DND-41 (cell line): ENCODE data around the gene SPINK6.

ENCODE experiments used
- ATAC-seq: fragments of 200-7000 bp; cut with Tn5 transposase; 3 replicates; pipeline ENCODE4 v1.9.1; 2021; ENCODE audit warnings: low read depth; ENCODE audit not compliant: insufficient read depth
- DNase-seq: peaks from one replicate; pipeline ENCODE4 v3.0.0-alpha.2; 2020
- H2AFZ ChIP-seq: 2 replicates; pipeline ENCODE4 v1.6.0; 2012; ENCODE audit warnings: low read depth, low read length
- H3K27ac ChIP-seq: 2 replicates; pipeline ENCODE4 v1.5.1; 2012; ENCODE audit warnings: low read length, inconsistent platforms
- H3K27me3 ChIP-seq: fragments of 200-600 bp; sonication (generic); 2 replicates; pipeline ENCODE4 v1.6.0; 2012; ENCODE audit warnings: low read length, mild to moderate bottlenecking, inconsistent platforms; ENCODE audit not compliant: insufficient read depth, poor library complexity
- H3K36me3 ChIP-seq: 2 replicates; pipeline ENCODE4 v1.5.1; 2012; ENCODE audit warnings: low read length, inconsistent platforms; ENCODE audit not compliant: insufficient read depth
- H3K4me1 ChIP-seq: 2 replicates; pipeline ENCODE4 v1.5.1; 2012; ENCODE audit warnings: mild to moderate bottlenecking, low read length; ENCODE audit not compliant: insufficient read depth
- H3K4me2 ChIP-seq: 2 replicates; pipeline ENCODE4 v1.6.0; 2012; ENCODE audit warnings: mild to moderate bottlenecking, moderate library complexity, low read length, inconsistent platforms; ENCODE audit not compliant: insufficient read depth
- H3K4me3 ChIP-seq, 2 experiments: fragments of 200-600 bp in 1 of 2; shearing (Covaris generic) in 1 of 2; 2 replicates each; pipeline ENCODE4 v1.5.1; 2012 to 2016; ENCODE audit warnings: inconsistent platforms in 2 of 2, low read length in 2 of 2, mild to moderate bottlenecking in 2 of 2, low read depth in 1 of 2, moderate library complexity in 1 of 2
- H3K79me2 ChIP-seq: 2 replicates; pipeline ENCODE4 v1.6.0; 2012; ENCODE audit warnings: low read length, inconsistent platforms; ENCODE audit not compliant: insufficient read depth
- H3K9ac ChIP-seq: 2 replicates; pipeline ENCODE4 v1.6.0; 2012; ENCODE audit warnings: low read depth, mild to moderate bottlenecking, inconsistent platforms, low read length, moderate library complexity
- H3K9me3 ChIP-seq: 2 replicates; pipeline ENCODE4 v1.5.1; 2012; ENCODE audit warnings: low read length, moderate library complexity, mild to moderate bottlenecking, inconsistent platforms; ENCODE audit not compliant: insufficient read depth, severe bottlenecking
- H4K20me1 ChIP-seq: 2 replicates; pipeline ENCODE4 v1.6.0; 2012; ENCODE audit warnings: low read length; ENCODE audit not compliant: insufficient read depth
- EZH2 ChIP-seq: IDR thresholded peaks from 3 replicates; pipeline ENCODE4 v1.6.1; 2012; ENCODE audit warnings: borderline replicate concordance, low read depth, mild to moderate bottlenecking, moderate library complexity, low read length, inconsistent platforms; ENCODE audit not compliant: severe bottlenecking
- TF ChIP-seq, protein P1 (sequence below): IDR thresholded peaks from 2 replicates; pipeline ENCODE4 v1.5.1; 2012; ENCODE audit warnings: borderline replicate concordance, low read length, moderate library complexity, mild to moderate bottlenecking; ENCODE audit not compliant: poor library complexity, severe bottlenecking; ENCODE audit errors: extremely low read depth

The SPINK6 gene

DNA sequence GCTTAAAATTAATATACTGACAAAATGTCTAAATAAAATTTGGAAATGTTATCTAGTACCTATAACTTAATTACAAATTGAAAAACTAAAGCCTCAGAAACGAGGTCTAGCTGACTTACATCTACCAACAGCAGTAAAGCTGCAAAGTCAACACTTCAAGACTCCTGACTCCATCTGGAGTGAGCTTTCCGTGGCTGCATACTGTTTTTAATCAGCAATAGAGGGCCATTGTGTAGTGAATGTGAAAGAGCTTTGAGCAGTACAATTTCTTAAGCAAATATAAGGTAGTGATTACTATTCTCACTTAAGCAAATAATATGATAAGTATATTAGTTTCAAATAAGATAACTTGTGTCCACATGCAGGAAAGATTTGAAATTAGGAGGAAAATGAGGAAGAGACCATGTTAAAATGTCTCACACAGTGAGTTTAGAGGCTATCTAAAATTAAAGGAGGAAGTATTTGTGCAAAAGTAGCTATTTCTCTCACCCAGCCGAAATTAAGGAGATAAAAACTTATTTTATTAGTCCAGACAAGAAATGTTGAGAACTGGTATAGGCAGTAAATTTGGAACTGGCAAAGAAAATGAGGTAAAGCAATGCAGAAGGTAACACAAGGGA is 6.4 kb downstream of the SPINK6 start:
- Histone ChIP-seq H3K4me3 (no peak overlapping the region), H4K20me1 (no peaks in the 10 kb centered on the region), H3K4me2 (no peak overlapping the region), H3K9me3 (no peaks in the 10 kb centered on the region), H3K9ac (no peak overlapping the region), H3K79me2 (no peaks in the 10 kb centered on the region), H3K27ac (no peak overlapping the region), H2AFZ (no peak overlapping the region), H3K27me3 (no peaks in the 10 kb centered on the region), H3K4me1 (no peaks in the 10 kb centered on the region), H3K36me3 (no peaks in the 10 kb centered on the region)
- no peak for ATAC-seq
- no peak for DNase-seq
- TF ChIP-seq EZH2: no peak
- TF ChIP-seq, protein P1, sequence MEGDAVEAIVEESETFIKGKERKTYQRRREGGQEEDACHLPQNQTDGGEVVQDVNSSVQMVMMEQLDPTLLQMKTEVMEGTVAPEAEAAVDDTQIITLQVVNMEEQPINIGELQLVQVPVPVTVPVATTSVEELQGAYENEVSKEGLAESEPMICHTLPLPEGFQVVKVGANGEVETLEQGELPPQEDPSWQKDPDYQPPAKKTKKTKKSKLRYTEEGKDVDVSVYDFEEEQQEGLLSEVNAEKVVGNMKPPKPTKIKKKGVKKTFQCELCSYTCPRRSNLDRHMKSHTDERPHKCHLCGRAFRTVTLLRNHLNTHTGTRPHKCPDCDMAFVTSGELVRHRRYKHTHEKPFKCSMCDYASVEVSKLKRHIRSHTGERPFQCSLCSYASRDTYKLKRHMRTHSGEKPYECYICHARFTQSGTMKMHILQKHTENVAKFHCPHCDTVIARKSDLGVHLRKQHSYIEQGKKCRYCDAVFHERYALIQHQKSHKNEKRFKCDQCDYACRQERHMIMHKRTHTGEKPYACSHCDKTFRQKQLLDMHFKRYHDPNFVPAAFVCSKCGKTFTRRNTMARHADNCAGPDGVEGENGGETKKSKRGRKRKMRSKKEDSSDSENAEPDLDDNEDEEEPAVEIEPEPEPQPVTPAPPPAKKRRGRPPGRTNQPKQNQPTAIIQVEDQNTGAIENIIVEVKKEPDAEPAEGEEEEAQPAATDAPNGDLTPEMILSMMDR: no peak

- TF ChIP-seq, protein P1: no peak
- no peak for TF ChIP-seq EZH2
- H3K36me3 ChIP-seq: no peaks in the 10 kb centered on the region
- H3K9ac ChIP-seq: no peak overlapping the region
- ATAC-seq: no peak
- no peak overlapping the region for H3K27ac ChIP-seq
- no peak overlapping the region for H2AFZ ChIP-seq
- H3K4me3 ChIP-seq: no peak overlapping the region
- no peak overlapping the region for H3K4me2 ChIP-seq
- no peak for DNase-seq
- no peaks in the 10 kb centered on the region for H4K20me1 ChIP-seq
- H3K27me3 ChIP-seq: no peaks in the 10 kb centered on the region
- no peaks in the 10 kb centered on the region for H3K9me3 ChIP-seq
- no peaks in the 10 kb centered on the region for H3K4me1 ChIP-seq
- no peaks in the 10 kb centered on the region for H3K79me2 ChIP-seq
These were observed 11.9 kb downstream of the SPINK6 start for GRCh38 chr5:148214665-148215185.

DNA sequence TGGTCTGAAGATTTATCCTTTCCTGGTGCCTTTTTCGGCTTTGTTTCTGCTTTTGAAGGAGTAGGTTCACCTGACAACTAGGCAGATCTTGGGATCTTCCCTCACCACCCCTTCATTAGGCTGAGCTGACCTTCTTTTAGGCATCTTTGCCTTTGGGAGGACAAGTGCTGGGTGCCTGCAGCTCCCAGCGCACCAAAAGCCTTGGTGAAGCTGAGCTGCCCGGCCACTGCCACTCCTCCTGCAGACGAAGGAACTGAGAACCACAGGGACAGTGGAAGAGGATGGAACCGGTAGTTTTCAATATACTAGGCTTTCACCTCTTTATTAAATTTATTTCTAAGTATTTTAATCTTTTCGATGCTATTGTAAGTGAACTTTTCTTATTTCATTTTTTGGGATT is 18.7 kb downstream of the SPINK6 start:
- Histone ChIP-seq H3K9me3 (no peaks in the 10 kb centered on the region), H2AFZ (no peak overlapping the region), H3K27ac (no peak overlapping the region), H3K36me3 (no peaks in the 10 kb centered on the region), H3K79me2 (no peaks in the 10 kb centered on the region), H3K9ac (no peak overlapping the region), H3K27me3 (no peaks in the 10 kb centered on the region), H4K20me1 (no peaks in the 10 kb centered on the region), H3K4me1 (no peaks in the 10 kb centered on the region), H3K4me3 (no peak overlapping the region), H3K4me2 (no peak overlapping the region)
- DNase-seq: no peak
- TF ChIP-seq, protein P1: no peak
- no peak for TF ChIP-seq EZH2
- ATAC-seq: no peak
